ENCODE data around the gene ANO4. TPM values are rescaled to one million over a fixed set of nuclear protein-coding genes. Genes with fewer than 3 reads are reported as not detected.

Gene ANO4
- not detected in 2 replicates for total RNA-seq

DNA sequence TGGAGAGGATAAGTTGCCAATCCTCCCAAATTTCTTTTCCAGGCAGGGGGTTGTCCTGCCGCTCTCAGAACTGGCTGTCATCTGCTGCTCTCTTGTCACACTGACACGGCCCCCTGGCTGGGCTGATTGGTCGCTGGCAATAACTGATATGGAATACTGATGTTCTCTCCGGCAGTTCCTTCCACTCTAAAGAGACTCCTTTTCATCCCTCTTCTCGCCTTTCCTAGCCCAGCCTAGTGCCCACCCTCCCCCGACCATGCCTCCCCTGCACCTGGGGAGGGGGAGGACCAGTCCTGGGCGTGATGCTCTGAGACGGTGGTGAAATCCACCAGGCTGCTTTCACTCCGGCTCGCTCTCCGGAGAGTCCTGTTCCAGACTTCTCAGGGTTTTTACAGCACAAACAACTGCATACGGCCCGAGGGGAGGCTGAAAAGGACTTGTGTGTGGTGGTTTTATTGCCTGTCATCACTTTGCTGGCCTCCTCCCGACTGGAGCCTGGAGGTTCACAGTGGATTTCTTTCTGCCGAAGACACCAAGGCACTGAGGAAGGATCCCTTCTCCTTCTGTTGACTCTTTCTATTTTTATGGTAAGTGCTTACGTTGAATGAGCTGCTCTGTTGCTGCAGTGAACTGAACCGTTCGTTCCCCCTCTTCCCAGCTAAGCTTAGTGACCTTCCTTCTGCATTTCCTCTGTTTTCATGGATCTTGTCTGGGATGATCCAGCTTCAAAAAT lies at the start of gene ANO4:
Gene ANO4 (plus strand): TSS at position 336 of the 733 bp plus-strand sequence. CDS start 107,010 bp downstream, outside the sequence.

Other genes with a start within 250 kb of the ANO4 start
- 17.7 and 19.3 TPM in 2 replicates for gene GAS2L3, start 221.1 kb upstream of the ANO4 start, total RNA-seq

All from aortic smooth muscle cell (primary cell).